Erythroblast (primary cell): Measurements from ENCODE around the gene STK39.

Experiments used
- GATA1 ChIP-seq: IDR thresholded peaks from 2 replicates; pipeline ENCODE4 v1.6.1; 2011; ENCODE audit warnings: low read depth, mild to moderate bottlenecking, control low read depth, low read length, moderate library complexity
- POLR2A ChIP-seq: IDR thresholded peaks from 2 replicates; pipeline ENCODE4 v1.6.1; 2011; ENCODE audit warnings: mild to moderate bottlenecking, low read length

DNA sequence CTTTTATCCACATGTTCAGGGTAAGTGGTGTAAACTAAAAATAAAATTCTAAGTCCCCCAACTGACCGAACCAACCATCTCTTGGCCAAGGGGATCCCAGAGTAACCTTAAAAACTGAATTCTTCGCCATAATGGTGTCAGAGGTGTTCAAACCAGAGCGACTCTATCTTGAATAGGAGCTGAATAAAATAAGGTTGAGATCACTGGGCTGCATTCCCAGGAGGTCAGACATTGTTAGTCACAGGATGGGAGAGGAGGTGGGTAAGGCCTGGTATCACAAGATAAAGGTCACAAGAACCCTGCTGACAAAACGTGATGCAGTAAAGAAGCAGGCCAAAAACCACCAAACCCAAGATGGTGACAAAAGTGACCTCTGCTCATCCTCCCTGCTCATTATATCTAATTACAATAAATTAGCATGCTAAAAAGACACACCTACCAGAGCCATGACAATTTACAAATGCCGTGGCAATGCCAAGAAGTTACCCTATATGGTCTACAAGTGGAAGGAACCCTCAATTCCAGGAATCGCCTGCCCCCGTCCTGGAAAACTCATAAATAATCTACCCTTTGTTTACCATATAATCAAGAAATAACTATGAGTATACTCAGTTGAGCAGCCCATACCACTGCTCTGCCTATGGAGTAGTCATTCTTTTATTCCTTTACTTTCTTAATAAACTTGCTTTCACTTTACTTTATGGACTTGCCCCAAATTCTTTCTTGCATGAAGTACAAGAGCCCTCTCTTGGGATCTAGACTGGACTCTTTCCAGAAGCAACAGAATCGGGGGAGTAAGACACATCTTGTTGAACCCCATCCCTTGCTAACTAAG is 302.4 kb downstream of the STK39 start:
- TF ChIP-seq POLR2A (no peak), GATA1 (no peak)
